ENCODE results near the gene BCKDK.

The BCKDK gene

GRCh38 chr16:31125844-31126243 is 17.7 kb downstream of the BCKDK start:
- DNase-seq (ENCODE audit: low spot score): no peak
- TF ChIP-seq CTCF (IDR thresholded peaks at IDR 0.05; ENCODE audit: extremely low read depth, insufficient read depth, missing control alignments): no peak
- in situ Hi-C loops (cut with MboI; ENCODE audit: low pct_unique_long_range_greater_than_20kb, low sequenced_read_pairs, unreplicated experiment): no loop called here

GRCh38 chr16:31127182-31127581 is 19.0 kb downstream of the BCKDK start:
- DNase-seq (ENCODE audit: low spot score): no peak
- in situ Hi-C loops (cut with MboI; ENCODE audit: low pct_unique_long_range_greater_than_20kb, low sequenced_read_pairs, unreplicated experiment): no loop called here
- no peak for TF ChIP-seq CTCF (IDR thresholded peaks at IDR 0.05; ENCODE audit: extremely low read depth, insufficient read depth, missing control alignments)

GRCh38 chr16:31128711-31129567 is 20.8 kb downstream of the BCKDK start:
- in situ Hi-C loops (cut with MboI; ENCODE audit: low pct_unique_long_range_greater_than_20kb, low sequenced_read_pairs, unreplicated experiment): no loop called here
- DNase-seq (ENCODE audit: low spot score): no peak
- TF ChIP-seq CTCF (IDR thresholded peaks at IDR 0.05; ENCODE audit: extremely low read depth, insufficient read depth, missing control alignments): no peak

GRCh38 chr16:31129568-31130335 is 21.6 kb downstream of the BCKDK start:
- DNase-seq (ENCODE audit: low spot score): no peak
- in situ Hi-C loops (cut with MboI; ENCODE audit: low pct_unique_long_range_greater_than_20kb, low sequenced_read_pairs, unreplicated experiment): no loop called here
- no peak for TF ChIP-seq CTCF (IDR thresholded peaks at IDR 0.05; ENCODE audit: extremely low read depth, insufficient read depth, missing control alignments)

GRCh38 chr16:31130336-31130891 is 22.2 kb downstream of the BCKDK start:
- no peak for DNase-seq (ENCODE audit: low spot score)
- no peak for TF ChIP-seq CTCF (IDR thresholded peaks at IDR 0.05; ENCODE audit: extremely low read depth, insufficient read depth, missing control alignments)
- in situ Hi-C loops (cut with MboI; ENCODE audit: low pct_unique_long_range_greater_than_20kb, low sequenced_read_pairs, unreplicated experiment): no loop called here

- TF ChIP-seq CTCF (IDR thresholded peaks at IDR 0.05; ENCODE audit: extremely low read depth, insufficient read depth, missing control alignments): no peak
- DNase-seq (ENCODE audit: low spot score): no peak
- in situ Hi-C loops (cut with MboI; ENCODE audit: low pct_unique_long_range_greater_than_20kb, low sequenced_read_pairs, unreplicated experiment): no loop called here
Measured at GRCh38 chr16:31130899-31131298, 22.7 kb downstream of the BCKDK start.
